HepG2 (cell line): ENCODE results near the gene PCP4L1. TPM values are rescaled to one million over a fixed set of nuclear protein-coding genes. Genes with fewer than 3 reads are reported as not detected.

Source experiments
- AHR ChIP-seq: IDR thresholded peaks from 2 replicates; pipeline ENCODE4 v1.6.1; 2018; ENCODE audit warnings: missing genetic modification reagents, missing compliant biosample characterization
- DPF2 ChIP-seq: sonication (generic); formaldehyde crosslinking; IDR thresholded peaks from 2 replicates; pipeline ENCODE4 v1.4.0; 2020; ENCODE audit warnings: mild to moderate bottlenecking, low read depth, missing genetic modification reagents, borderline replicate concordance
- DRAP1 ChIP-seq: IDR thresholded peaks from 2 replicates; pipeline ENCODE4 v1.6.1; 2016; ENCODE audit warnings: missing genetic modification reagents, missing compliant biosample characterization
- EEA1 ChIP-seq: sonication (generic); formaldehyde crosslinking; IDR thresholded peaks from 2 replicates; pipeline ENCODE4 v1.5.1; 2020; ENCODE audit warnings: mild to moderate bottlenecking, missing genetic modification reagents, borderline replicate concordance
- ETV6 ChIP-seq: sonication (generic); formaldehyde crosslinking; conservative IDR thresholded peaks from 2 replicates; pipeline ENCODE4 v1.4.0; 2020; ENCODE audit warnings: missing genetic modification reagents
- EZH2 ChIP-seq: conservative IDR thresholded peaks from 2 replicates; pipeline ENCODE4 v1.6.1; 2012; ENCODE audit warnings: mild to moderate bottlenecking, low read depth, low read length, moderate library complexity
- HES4 ChIP-seq: sonication (generic); formaldehyde crosslinking; IDR thresholded peaks from 2 replicates; pipeline ENCODE4 v1.9.0; 2021; ENCODE audit warnings: mild to moderate bottlenecking, missing genetic modification reagents, borderline replicate concordance
- MTA3 ChIP-seq: sonication (generic); formaldehyde crosslinking; IDR thresholded peaks from 2 replicates; pipeline ENCODE4 v1.4.0; 2020; ENCODE audit warnings: missing genetic modification reagents
- NR0B2 ChIP-seq: sonication (generic); formaldehyde crosslinking; IDR thresholded peaks from 2 replicates; pipeline ENCODE4 v1.4.0; 2020; ENCODE audit warnings: mild to moderate bottlenecking, missing genetic modification reagents
- POLR2A ChIP-seq, 2 experiments: IDR thresholded peaks; 2 replicates each; pipeline ENCODE4 v1.6.1; 2011; ENCODE audit warnings: low read depth in 2 of 2, low read length in 2 of 2, mild to moderate bottlenecking in 1 of 2, moderate library complexity in 1 of 2; ENCODE audit not compliant: insufficient read depth in 1 of 2
- REST ChIP-seq, 2 experiments: IDR thresholded peaks; 2 replicates each; pipeline ENCODE4 v1.6.1; 2011 to 2012; ENCODE audit warnings: low read length in 2 of 2, borderline replicate concordance in 1 of 2, low read depth in 1 of 2, mild to moderate bottlenecking in 1 of 2, moderate library complexity in 1 of 2
- SIN3A ChIP-seq: IDR thresholded peaks from 2 replicates; pipeline ENCODE4 v1.6.1; 2011; ENCODE audit warnings: low read depth, mild to moderate bottlenecking, control low read depth, low read length, borderline replicate concordance
- SIX1 ChIP-seq: sonication (generic); formaldehyde crosslinking; IDR thresholded peaks from 2 replicates; pipeline ENCODE4 v1.4.0; 2020; ENCODE audit warnings: missing genetic modification reagents, borderline replicate concordance
- SOX5 ChIP-seq: IDR thresholded peaks from 2 replicates; pipeline ENCODE4 v1.6.1; 2016; ENCODE audit warnings: borderline replicate concordance
- SSRP1 ChIP-seq: IDR thresholded peaks from 2 replicates; pipeline ENCODE4 v1.6.1; 2016; ENCODE audit warnings: control low read depth
- TMF1 ChIP-seq: sonication (generic); formaldehyde crosslinking; IDR thresholded peaks from 2 replicates; pipeline ENCODE4 v1.8.1; 2022; ENCODE audit warnings: low read depth, missing genetic modification reagents
- ZBTB3 ChIP-seq: sonication (generic); formaldehyde crosslinking; IDR thresholded peaks from 2 replicates; pipeline ENCODE4 v1.4.0; 2020; ENCODE audit warnings: low read depth, mild to moderate bottlenecking, moderate library complexity, missing genetic modification reagents, borderline replicate concordance
- ZKSCAN8 ChIP-seq: IDR thresholded peaks from 2 replicates; pipeline ENCODE4 v1.6.1; 2016; ENCODE audit warnings: borderline replicate concordance, missing genetic modification reagents, missing compliant biosample characterization
- ZNF205 ChIP-seq: IDR thresholded peaks from 2 replicates; pipeline ENCODE4 v1.6.1; 2018; ENCODE audit warnings: missing biosample characterization, missing genetic modification reagents
- ZNF256 ChIP-seq: sonication (generic); formaldehyde crosslinking; conservative IDR thresholded peaks from 2 replicates; pipeline ENCODE4 v1.4.0; 2020; ENCODE audit warnings: missing genetic modification reagents
- ZNF362 ChIP-seq: sonication (generic); formaldehyde crosslinking; IDR thresholded peaks from 2 replicates; pipeline ENCODE4 v1.4.0; 2020; ENCODE audit warnings: missing genetic modification reagents, mild to moderate bottlenecking, borderline replicate concordance
- ZNF724P ChIP-seq: sonication (generic); formaldehyde crosslinking; IDR thresholded peaks from 2 replicates; pipeline ENCODE4 v1.8.0; 2022; ENCODE audit warnings: missing genetic modification reagents, borderline replicate concordance
- ZSCAN20 ChIP-seq: sonication (generic); formaldehyde crosslinking; IDR thresholded peaks from 2 replicates; pipeline ENCODE4 v1.4.0; 2020; ENCODE audit warnings: missing genetic modification reagents, mild to moderate bottlenecking, borderline replicate concordance
- polyA plus RNA-seq, 8 experiments: library from polyadenylated mRNA; depleted of rRNA in 3 of 8; stranded (reverse) in 7 of 8; unstranded in 1 of 8; fragments of >200 nt; fragmentation: Illumina TruSeq in 4 of 8; extraction: Trizol in 4 of 8; gene quantifications; 2 replicates each; pipeline versions ENCODE4 v1.2.1 to v1.2.3, GENCODE V29; 2011 to 2016; ENCODE audit warnings: low read depth in 4 of 8, missing spikeins in 1 of 8, mixed read lengths in 1 of 8; ENCODE audit not compliant: insufficient read depth in 1 of 8
- total RNA-seq, 5 experiments: library from RNA; depleted of rRNA; stranded (reverse); fragments of >200 nt; fragmentation: Illumina TruSeq; extraction: Trizol; gene quantifications; 2 replicates each; pipeline ENCODE4 v1.2.3, GENCODE V29; 2016; ENCODE audit warnings: low read depth in 1 of 5
- TF ChIP-seq, protein P1 (sequence below): sonication (generic); formaldehyde crosslinking; IDR thresholded peaks from 2 replicates; pipeline ENCODE4 v1.8.1; 2023; ENCODE audit warnings: mild to moderate bottlenecking, moderate library complexity, missing genetic modification reagents

The PCP4L1 gene
- total and polyA plus RNA-seq, 2 of the 13 experiments (the other 11 are each of a cell fraction or from before 2014, with no cell fraction given) = 0.28 TPM; not detected in 1

DNA sequence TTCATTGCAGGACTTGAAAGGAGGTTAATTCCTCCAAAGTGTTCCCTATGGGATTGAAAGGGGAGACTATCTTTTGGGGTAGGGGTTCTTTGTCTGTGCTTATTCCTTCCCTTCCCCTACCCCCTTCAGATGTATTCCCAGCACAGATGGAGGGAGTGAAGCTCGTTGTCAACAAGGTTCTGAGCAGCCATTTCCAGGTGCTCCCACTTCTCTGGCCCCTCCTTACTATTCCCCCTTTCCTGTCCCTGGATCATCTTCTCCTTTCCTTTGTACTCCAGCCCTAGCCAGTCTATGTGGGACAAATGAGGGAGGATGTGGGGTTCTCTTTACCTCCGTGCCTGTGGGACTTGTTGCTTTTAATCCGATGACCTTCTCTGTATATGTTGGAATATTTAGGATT lies 31.8 kb upstream of the PCP4L1 start (continued):
- TF ChIP-seq ZSCAN20 (CRISPR knock-in tag) = no peak
- TF ChIP-seq SOX5 (CRISPR knock-in tag) = no peak
- TF ChIP-seq DRAP1 = 0 out of 2 replicates have a peak, but pooled peaks have one; percentile 9
- no peak for TF ChIP-seq AHR
- TF ChIP-seq POLR2A (IDR thresholded peaks at IDR 0.05; ENCODE audit: insufficient read depth in 1 of 2, low read depth in 2 of 2, low read length in 2 of 2) = 0 out of 4 replicates have a peak, but pooled peaks of 1 of the 2 experiments have one; percentile 6
- no peak; the same call in 1 of the 2 replicates for TF ChIP-seq SIN3A
- TF ChIP-seq SSRP1 (CRISPR knock-in tag) = no peak
- no peak for TF ChIP-seq ZKSCAN8 (CRISPR knock-in tag)
- no peak for TF ChIP-seq EZH2
- TF ChIP-seq EEA1 = no peak
- TF ChIP-seq HES4 (CRISPR knock-in tag) = no peak
- no peak for TF ChIP-seq ETV6 (CRISPR knock-in tag)
- TF ChIP-seq ZNF362 (CRISPR knock-in tag) = no peak
- TF ChIP-seq REST (IDR thresholded peaks at IDR 0.05; ENCODE audit: borderline replicate concordance in 1 of 2, low read depth in 1 of 2, low read length in 2 of 2) = no peak
- TF ChIP-seq NR0B2 = no peak
- 0 out of 2 replicates have a peak, but pooled peaks have one; percentile 9 for TF ChIP-seq ZNF205 (CRISPR knock-in tag)
- TF ChIP-seq TMF1 = 0 out of 2 replicates have a peak, but pooled peaks have one; percentile 22
- TF ChIP-seq, protein P1, sequence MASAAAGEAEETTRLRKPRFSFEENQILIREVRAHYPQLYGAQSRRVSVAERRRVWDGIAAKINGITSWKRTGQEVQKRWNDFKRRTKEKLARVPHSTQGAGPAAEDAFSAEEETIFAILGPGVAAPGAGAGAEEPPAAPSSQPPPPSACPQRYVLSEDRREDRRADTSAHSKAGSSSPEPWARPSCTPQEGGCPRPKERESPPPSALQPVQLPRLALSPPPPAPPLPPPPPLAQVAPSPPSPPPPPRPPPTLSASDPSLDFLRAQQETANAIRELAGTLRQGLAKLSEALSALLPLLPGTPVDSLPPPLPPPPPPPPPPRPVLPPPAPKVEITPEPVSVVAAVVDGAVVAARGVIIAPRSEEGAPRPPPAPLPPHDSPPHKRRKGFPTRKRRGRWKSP = 0 out of 2 replicates have a peak, but pooled peaks have one; percentile 11
- TF ChIP-seq ZBTB3 (CRISPR knock-in tag) = no peak
- no peak for TF ChIP-seq SIX1 (CRISPR knock-in tag)
- no peak for TF ChIP-seq ZNF256 (CRISPR knock-in tag)
- TF ChIP-seq ZNF724P (CRISPR knock-in tag) = no peak
- no peak for TF ChIP-seq MTA3 (CRISPR knock-in tag)
- no peak for TF ChIP-seq DPF2 (CRISPR knock-in tag)
